Measurements from ENCODE around the gene ST8SIA5.

The ST8SIA5 gene

DNA sequence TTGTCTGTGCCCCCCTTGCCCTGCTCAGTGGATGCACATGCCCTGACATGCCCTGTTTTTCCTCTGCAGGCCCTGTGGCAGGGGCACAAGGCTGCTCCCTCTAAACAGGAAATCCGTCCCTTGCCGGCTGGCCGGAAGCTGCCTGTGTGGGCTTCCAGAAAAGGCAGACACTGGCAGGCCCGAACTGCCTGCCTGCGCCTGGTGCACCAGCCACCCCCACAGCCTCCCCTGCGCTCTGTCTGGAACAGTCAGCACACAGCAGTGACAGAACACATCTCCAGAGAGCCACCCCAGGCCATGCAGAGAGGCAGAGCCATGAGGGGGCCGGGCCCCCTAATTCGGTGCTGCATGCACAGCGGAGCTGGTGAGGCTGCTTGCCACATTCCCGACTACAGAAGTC, 133.3 kb downstream of the ST8SIA5 start:
- no peak for DNase-seq

GRCh38 chr18:46622999-46623398, 133.9 kb downstream of the ST8SIA5 start:
- no peak for DNase-seq

DNA sequence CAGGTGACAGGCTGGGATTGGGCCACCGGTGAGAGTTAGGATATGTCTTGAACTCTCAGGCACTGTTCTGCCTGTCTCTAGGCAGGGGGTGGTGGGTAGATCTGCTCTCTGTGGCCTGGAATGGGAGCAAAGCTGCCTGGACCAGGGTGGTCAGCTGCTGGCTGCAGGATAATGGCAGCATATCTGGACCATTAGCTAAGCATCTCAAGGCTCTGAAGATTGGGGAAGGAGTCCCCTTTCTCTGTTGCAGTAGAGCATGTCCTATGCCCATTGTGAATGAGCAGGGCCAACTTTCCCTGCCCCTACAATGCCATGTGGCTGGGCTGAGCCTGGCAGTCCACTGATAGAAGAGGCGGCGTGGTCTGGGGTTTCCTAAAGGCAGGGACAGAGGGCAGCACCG, 134.4 kb downstream of the ST8SIA5 start:
- no peak for DNase-seq

- DNase-seq, result no peak
These were observed 135.0 kb downstream of the ST8SIA5 start for GRCh38 chr18:46621871-46622270.

GRCh38 chr18:46621111-46621766, 135.6 kb downstream of the ST8SIA5 start:
- DNase-seq, result no peak

DNA sequence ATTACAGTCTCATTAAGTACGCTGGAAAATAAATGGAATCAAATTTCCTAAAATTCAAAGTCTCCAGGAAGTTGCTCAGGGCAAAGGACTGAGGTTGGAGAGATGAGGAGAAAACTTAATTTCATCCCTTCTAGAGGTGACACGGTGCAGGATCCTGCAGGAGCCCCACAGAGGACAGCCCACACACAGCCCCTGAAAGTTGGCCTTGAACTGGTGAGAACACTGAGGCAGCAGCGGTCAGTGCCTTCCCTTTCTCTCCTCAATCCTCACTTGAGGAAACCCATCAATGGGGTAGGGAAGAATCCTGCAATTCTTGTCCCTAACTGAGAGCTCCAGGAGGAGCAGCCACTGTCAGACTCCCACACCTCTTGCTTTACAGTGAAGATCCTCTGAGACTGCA, 137.3 kb downstream of the ST8SIA5 start:
- no peak for DNase-seq

Measured in cortex of kidney (tissue), 1 donor.